Mesodermal cell (in vitro differentiated cells): Measurements from ENCODE around the gene FRMD4A.

Experiments
- H3K27ac ChIP-seq: 2 replicates; pipeline ENCODE4 v1.7.0; 2013; ENCODE audit warnings: mild to moderate bottlenecking, low read depth, low read length, moderate library complexity; ENCODE audit not compliant: severe bottlenecking
- H3K36me3 ChIP-seq: 2 replicates; pipeline ENCODE4 v1.7.1; 2013; ENCODE audit warnings: mild to moderate bottlenecking, low read length, moderate library complexity; ENCODE audit not compliant: control insufficient read depth, insufficient read depth
- H3K4me1 ChIP-seq: one replicate; pipeline ENCODE4 v1.7.1; 2013; ENCODE audit warnings: mild to moderate bottlenecking, low read length; ENCODE audit not compliant: insufficient read depth, control insufficient read depth, poor library complexity, severe bottlenecking
- H3K4me3 ChIP-seq: 2 replicates; pipeline ENCODE4 v1.7.0; 2013; ENCODE audit warnings: low read length, control low read depth, mild to moderate bottlenecking; ENCODE audit not compliant: insufficient read depth, poor library complexity, severe bottlenecking; ENCODE audit errors: extremely low read depth
- H3K9me3 ChIP-seq: 2 replicates; pipeline ENCODE4 v1.7.1; 2013; ENCODE audit warnings: mild to moderate bottlenecking, low read length, moderate library complexity; ENCODE audit not compliant: control insufficient read depth
- WGBS, 2 experiments: methylation state at CpG; one replicate each; pipeline ENCODE4 v1.1.5; 2013; ENCODE audit warnings: missing lambda C conversion rate in 2 of 2; ENCODE audit not compliant: insufficient coverage in 2 of 2; 5-methylcytosine and 5-hydroxymethylcytosine counted together

Gene FRMD4A

GRCh38 chr10:14294347-14295059 lies 36.2 kb downstream of the FRMD4A start:
- peaks cover 9% of the 10 kb centered on the region for H3K9me3 ChIP-seq
- H3K36me3 ChIP-seq: no peaks in the 10 kb centered on the region
- no peak overlapping the region for H3K27ac ChIP-seq
- no peak overlapping the region for H3K4me3 ChIP-seq
- WGBS, 2 experiments: 80 to 92% methylated on average over 3 to 10 of the region's 14 CpGs
- no peaks in the 10 kb centered on the region for H3K4me1 ChIP-seq

- Histone ChIP-seq H3K9me3 (peaks cover 9% of the 10 kb centered on the region), H3K36me3 (no peaks in the 10 kb centered on the region), H3K4me3 (no peak overlapping the region), H3K4me1 (no peaks in the 10 kb centered on the region), H3K27ac (no peak overlapping the region)
- 60 to 70% methylated on average over 1 to 2 of the region's 3 CpGs for WGBS, 2 experiments
Observed at GRCh38 chr10:14293526-14293925, 37.2 kb downstream of the FRMD4A start.

DNA sequence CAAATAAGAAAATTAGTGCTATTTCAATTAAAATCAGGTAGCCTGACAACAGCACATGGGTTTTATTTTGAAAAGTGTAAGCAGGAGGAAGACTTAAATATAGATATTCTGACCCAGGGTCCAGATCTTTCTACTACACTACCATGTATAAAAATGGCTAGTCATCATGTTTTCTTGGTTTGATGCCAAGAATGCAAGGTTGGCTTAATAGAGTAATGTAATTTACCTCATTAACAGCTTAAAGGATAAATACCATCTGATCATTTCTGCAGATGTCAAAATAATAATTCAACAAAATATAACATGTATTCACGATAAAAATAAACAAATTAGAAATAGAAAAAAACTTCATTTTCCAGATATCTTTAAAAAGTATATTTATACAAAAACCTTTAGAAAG lies 39.4 kb downstream of the FRMD4A start:
- H3K27ac ChIP-seq: no peak overlapping the region
- H3K9me3 ChIP-seq: peaks cover 9% of the 10 kb centered on the region
- no peaks in the 10 kb centered on the region for H3K36me3 ChIP-seq
- H3K4me1 ChIP-seq: no peaks in the 10 kb centered on the region
- H3K4me3 ChIP-seq: no peak overlapping the region
- no CpG with 5 or more reads among the region's 1 CpG for WGBS, 2 experiments

DNA sequence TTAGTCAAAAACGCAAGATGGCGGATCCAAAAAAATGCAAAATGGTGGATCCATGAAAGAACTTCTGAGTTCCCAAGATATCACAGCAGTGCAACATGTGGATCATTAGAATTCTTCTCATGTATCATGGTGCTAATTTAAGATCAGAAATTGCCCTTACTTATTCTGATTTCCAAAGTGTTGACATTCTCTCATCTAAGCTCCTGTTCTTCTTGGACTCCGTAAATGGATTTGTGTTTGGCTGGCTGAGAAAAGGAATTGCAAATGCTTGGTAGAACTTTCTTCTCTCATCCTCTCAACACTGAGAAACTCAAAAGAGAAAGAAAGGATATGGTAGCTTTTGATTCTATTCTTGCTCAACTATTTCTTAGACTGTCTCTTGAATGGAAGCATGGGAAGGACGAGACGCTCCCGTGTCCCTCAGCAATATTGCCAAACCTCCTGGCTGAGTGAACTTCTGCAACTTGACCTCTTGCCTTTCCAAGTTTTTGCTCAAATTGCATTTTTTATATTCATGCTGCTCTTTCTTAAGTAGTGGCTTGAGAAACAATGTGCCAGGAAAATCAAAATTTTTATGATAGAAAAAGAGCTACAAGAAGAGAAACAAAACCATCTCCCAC lies 44.7 kb downstream of the FRMD4A start:
- H3K36me3 ChIP-seq: no peaks in the 10 kb centered on the region
- WGBS, 2 experiments: 97 to 100% methylated on average over 5 of the region's 6 CpGs
- H3K27ac ChIP-seq: no peak overlapping the region
- H3K4me3 ChIP-seq: no peak overlapping the region
- H3K4me1 ChIP-seq: no peaks in the 10 kb centered on the region
- H3K9me3 ChIP-seq: peaks cover 9% of the 10 kb centered on the region

DNA sequence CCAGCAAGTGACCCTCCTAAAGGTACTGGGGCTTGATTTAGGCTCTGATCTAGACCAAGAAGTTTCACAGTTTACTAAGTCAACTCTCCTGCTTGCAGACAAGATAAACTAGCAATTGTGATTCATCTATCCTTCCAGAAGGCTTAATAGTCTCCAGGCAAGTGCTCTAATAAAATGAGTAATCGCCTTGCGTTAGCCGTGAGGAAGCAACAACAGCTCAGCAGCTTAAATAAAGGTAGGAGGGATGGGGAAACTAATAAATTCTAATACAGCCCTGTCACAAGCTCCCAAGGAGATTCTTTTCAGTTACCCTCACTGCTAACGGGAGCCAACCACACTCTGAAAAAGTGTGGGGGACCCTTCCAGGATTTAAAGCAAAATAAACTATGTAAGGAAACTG lies 48.4 kb downstream of the FRMD4A start:
- no peak overlapping the region for H3K4me3 ChIP-seq
- H3K9me3 ChIP-seq: no peaks in the 10 kb centered on the region
- H3K27ac ChIP-seq: no peak overlapping the region
- WGBS, 2 experiments: no CpG with 5 or more reads among the region's 4 CpGs
- no peaks in the 10 kb centered on the region for H3K36me3 ChIP-seq
- no peaks in the 10 kb centered on the region for H3K4me1 ChIP-seq

- no peaks in the 10 kb centered on the region for H3K36me3 ChIP-seq
- WGBS, 2 experiments: 88 to 91% methylated on average over 8 of the region's 8 CpGs
- no peaks in the 10 kb centered on the region for H3K9me3 ChIP-seq
- no peak overlapping the region for H3K4me3 ChIP-seq
- no peaks in the 10 kb centered on the region for H3K4me1 ChIP-seq
- H3K27ac ChIP-seq: no peak overlapping the region
Observed at GRCh38 chr10:14278533-14278932, 52.2 kb downstream of the FRMD4A start.

DNA sequence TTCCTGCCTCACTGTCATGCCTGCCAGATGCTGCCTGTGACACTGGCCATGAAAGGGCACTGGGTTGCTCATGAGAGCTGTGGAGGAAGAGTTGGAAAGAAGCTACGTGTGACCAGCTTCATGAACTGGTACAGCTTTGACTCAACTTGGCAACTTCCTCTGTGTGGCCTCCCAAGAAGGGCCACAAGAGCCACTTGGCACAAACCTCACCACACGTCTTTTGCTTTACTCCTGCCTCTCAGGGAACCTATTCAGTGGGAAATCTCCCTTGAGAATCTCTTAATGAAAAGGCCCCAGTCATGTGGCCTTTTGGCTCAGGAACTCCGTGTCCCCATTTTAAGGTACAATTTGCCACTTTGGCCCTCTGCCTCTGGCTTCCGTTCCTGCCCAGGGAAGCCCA lies 54.5 kb downstream of the FRMD4A start:
- H3K27ac ChIP-seq: no peak overlapping the region
- no peaks in the 10 kb centered on the region for H3K9me3 ChIP-seq
- H3K36me3 ChIP-seq: no peaks in the 10 kb centered on the region
- H3K4me3 ChIP-seq: no peak overlapping the region
- no peaks in the 10 kb centered on the region for H3K4me1 ChIP-seq
- 84 to 100% methylated on average over 2 to 3 of the region's 4 CpGs for WGBS, 2 experiments

DNA sequence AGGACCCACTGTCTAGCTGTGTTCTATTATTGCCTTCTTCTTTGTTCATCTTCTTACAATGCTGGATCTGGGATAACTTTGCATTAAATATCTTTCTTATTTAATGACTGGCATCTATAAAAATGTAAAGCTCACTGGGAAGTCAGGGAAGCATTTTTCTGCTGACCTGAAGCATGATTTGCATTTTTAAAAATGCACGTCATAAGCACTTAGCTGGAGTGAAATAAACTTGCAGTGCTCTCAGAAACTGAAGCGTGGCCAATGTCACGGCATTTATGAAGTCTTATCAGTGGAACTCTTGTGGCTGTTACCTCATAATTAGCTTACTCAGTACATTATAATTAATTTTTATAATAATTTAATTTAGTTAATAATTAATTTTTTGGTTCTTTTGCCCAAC lies 59.1 kb downstream of the FRMD4A start:
- H3K4me1 ChIP-seq: no peaks in the 10 kb centered on the region
- 86 to 89% methylated on average over 1 of the region's 3 CpGs for WGBS, 2 experiments
- H3K27ac ChIP-seq: no peak overlapping the region
- H3K36me3 ChIP-seq: no peaks in the 10 kb centered on the region
- H3K9me3 ChIP-seq: no peaks in the 10 kb centered on the region
- H3K4me3 ChIP-seq: no peak overlapping the region

- H3K4me3 ChIP-seq: no peak overlapping the region
- H3K36me3 ChIP-seq: no peaks in the 10 kb centered on the region
- H3K4me1 ChIP-seq: no peaks in the 10 kb centered on the region
- no peak overlapping the region for H3K27ac ChIP-seq
- H3K9me3 ChIP-seq: no peaks in the 10 kb centered on the region
- 71 to 85% methylated on average over 1 to 3 of the region's 3 CpGs for WGBS, 2 experiments
Observed at GRCh38 chr10:14270370-14270769, 60.4 kb downstream of the FRMD4A start.

GRCh38 chr10:14265709-14266108 lies 65.0 kb downstream of the FRMD4A start:
- no peaks in the 10 kb centered on the region for H3K36me3 ChIP-seq
- H3K4me1 ChIP-seq: no peaks in the 10 kb centered on the region
- H3K4me3 ChIP-seq: no peak overlapping the region
- no peaks in the 10 kb centered on the region for H3K9me3 ChIP-seq
- WGBS, 2 experiments: 71 to 75% methylated on average over 2 of the region's 4 CpGs
- no peak overlapping the region for H3K27ac ChIP-seq

GRCh38 chr10:14262836-14263425 lies 67.8 kb downstream of the FRMD4A start:
- peaks cover 4% of the 10 kb centered on the region for H3K9me3 ChIP-seq
- no peak overlapping the region for H3K4me3 ChIP-seq
- WGBS, 2 experiments: 89 to 93% methylated on average over 14 of the region's 15 CpGs
- no peaks in the 10 kb centered on the region for H3K36me3 ChIP-seq
- no peaks in the 10 kb centered on the region for H3K4me1 ChIP-seq
- no peak overlapping the region for H3K27ac ChIP-seq
